ENCODE measurements around the gene DCST2.

Gene DCST2

DNA sequence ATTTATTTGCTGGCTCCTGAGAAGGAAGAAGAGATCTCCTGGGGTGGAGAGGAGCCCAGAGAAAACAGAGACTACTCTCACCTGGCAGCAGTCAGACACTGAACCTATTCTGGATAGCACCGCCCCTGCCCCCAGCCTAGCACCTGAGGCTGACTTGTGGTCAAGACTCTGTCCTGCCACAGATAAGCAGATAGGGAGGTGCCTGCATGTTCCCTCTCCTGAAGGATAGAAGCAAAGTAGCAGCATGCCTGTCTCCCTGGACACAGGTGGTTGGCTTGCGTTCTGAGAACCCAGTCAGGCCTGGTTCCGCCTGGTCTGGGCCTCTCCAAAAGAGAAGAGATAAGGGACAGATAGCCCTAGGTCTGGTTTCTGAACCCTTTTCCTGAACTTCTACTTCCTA, 43.8 kb upstream of the DCST2 start:
- H3K9ac ChIP-seq (ENCODE audit: low read length): no peak overlapping the region
- H3K4me1 ChIP-seq (ENCODE audit: control insufficient read depth, insufficient read depth, low read length): peaks cover 36% of the 10 kb centered on the region
- H3K27ac ChIP-seq (ENCODE audit: low read depth, low read length): no peak overlapping the region
- H3K27me3 ChIP-seq (ENCODE audit: control insufficient read depth, insufficient read depth, low read length): peaks cover 73% of the 10 kb centered on the region
- no peak overlapping the region for H3K4me3 ChIP-seq (ENCODE audit: low read depth, low read length)
- no peaks in the 10 kb centered on the region for H3K36me3 ChIP-seq (ENCODE audit: control insufficient read depth, insufficient read depth, low read length)
- H3K9me3 ChIP-seq (ENCODE audit: control insufficient read depth, insufficient read depth, low read depth, low read length): no peaks in the 10 kb centered on the region

DNA sequence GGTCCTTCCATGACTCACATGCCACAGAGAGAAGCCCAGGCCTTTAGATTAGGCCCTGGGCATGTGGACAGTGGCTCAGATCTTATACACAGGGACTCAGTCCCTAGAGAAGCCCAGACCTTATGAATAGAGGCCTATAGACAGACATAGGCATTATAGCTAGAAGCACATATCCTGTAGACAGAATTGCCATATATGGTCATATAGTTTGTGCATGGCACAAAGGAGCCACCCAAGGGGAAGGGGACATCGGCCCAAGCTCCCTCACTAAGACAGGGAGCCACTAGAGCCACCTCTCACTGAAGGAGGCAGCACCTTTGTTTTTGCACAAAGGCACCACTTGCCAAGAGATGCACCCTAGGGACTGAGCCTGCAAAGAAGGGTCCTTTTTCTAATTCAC, 42.8 kb upstream of the DCST2 start:
- no peaks in the 10 kb centered on the region for H3K9me3 ChIP-seq (ENCODE audit: control insufficient read depth, insufficient read depth, low read depth, low read length)
- no peak overlapping the region for H3K27ac ChIP-seq (ENCODE audit: low read depth, low read length)
- no peak overlapping the region for H3K9ac ChIP-seq (ENCODE audit: low read length)
- no peaks in the 10 kb centered on the region for H3K36me3 ChIP-seq (ENCODE audit: control insufficient read depth, insufficient read depth, low read length)
- H3K4me1 ChIP-seq (ENCODE audit: control insufficient read depth, insufficient read depth, low read length): peaks cover 42% of the 10 kb centered on the region
- no peak overlapping the region for H3K4me3 ChIP-seq (ENCODE audit: low read depth, low read length)
- peaks cover 73% of the 10 kb centered on the region for H3K27me3 ChIP-seq (ENCODE audit: control insufficient read depth, insufficient read depth, low read length)

GRCh38 chr1:155075535-155075934, 42.0 kb upstream of the DCST2 start:
- Histone ChIP-seq H3K4me1 (ENCODE audit: control insufficient read depth, insufficient read depth, low read length) (peaks cover 41% of the 10 kb centered on the region), H3K27ac (ENCODE audit: low read depth, low read length) (no peak overlapping the region), H3K27me3 (ENCODE audit: control insufficient read depth, insufficient read depth, low read length) (peaks cover 70% of the 10 kb centered on the region), H3K9ac (ENCODE audit: low read length) (no peak overlapping the region), H3K9me3 (ENCODE audit: control insufficient read depth, insufficient read depth, low read depth, low read length) (no peaks in the 10 kb centered on the region), H3K36me3 (ENCODE audit: control insufficient read depth, insufficient read depth, low read length) (no peaks in the 10 kb centered on the region), H3K4me3 (ENCODE audit: low read depth, low read length) (no peak overlapping the region)

GRCh38 chr1:155073377-155074242, 40.0 kb upstream of the DCST2 start:
- Histone ChIP-seq H3K9ac (ENCODE audit: low read length) (no peak overlapping the region), H3K4me3 (ENCODE audit: low read depth, low read length) (no peak overlapping the region)

GRCh38 chr1:155072531-155073289, 39.1 kb upstream of the DCST2 start:
- H3K27me3 ChIP-seq (ENCODE audit: control insufficient read depth, insufficient read depth, low read length): peaks cover 45% of the 10 kb centered on the region
- no peak overlapping the region for H3K9ac ChIP-seq (ENCODE audit: low read length)
- H3K4me1 ChIP-seq (ENCODE audit: control insufficient read depth, insufficient read depth, low read length): peaks cover 47% of the 10 kb centered on the region
- no peak overlapping the region for H3K27ac ChIP-seq (ENCODE audit: low read depth, low read length)
- H3K4me3 ChIP-seq (ENCODE audit: low read depth, low read length): no peak overlapping the region
- H3K36me3 ChIP-seq (ENCODE audit: control insufficient read depth, insufficient read depth, low read length): peaks cover 16% of the 10 kb centered on the region
- no peaks in the 10 kb centered on the region for H3K9me3 ChIP-seq (ENCODE audit: control insufficient read depth, insufficient read depth, low read depth, low read length)

More at GRCh38 chr1:155073377-155074242, 40.0 kb upstream of the DCST2 start:
- H3K4me1 ChIP-seq (ENCODE audit: control insufficient read depth, insufficient read depth, low read length): peaks cover 49% of the 10 kb centered on the region
- H3K27me3 ChIP-seq (ENCODE audit: control insufficient read depth, insufficient read depth, low read length): peaks cover 54% of the 10 kb centered on the region
- H3K27ac ChIP-seq (ENCODE audit: low read depth, low read length): no peak overlapping the region
- H3K36me3 ChIP-seq (ENCODE audit: control insufficient read depth, insufficient read depth, low read length): peaks cover 10% of the 10 kb centered on the region
- H3K9me3 ChIP-seq (ENCODE audit: control insufficient read depth, insufficient read depth, low read depth, low read length): no peaks in the 10 kb centered on the region

DNA sequence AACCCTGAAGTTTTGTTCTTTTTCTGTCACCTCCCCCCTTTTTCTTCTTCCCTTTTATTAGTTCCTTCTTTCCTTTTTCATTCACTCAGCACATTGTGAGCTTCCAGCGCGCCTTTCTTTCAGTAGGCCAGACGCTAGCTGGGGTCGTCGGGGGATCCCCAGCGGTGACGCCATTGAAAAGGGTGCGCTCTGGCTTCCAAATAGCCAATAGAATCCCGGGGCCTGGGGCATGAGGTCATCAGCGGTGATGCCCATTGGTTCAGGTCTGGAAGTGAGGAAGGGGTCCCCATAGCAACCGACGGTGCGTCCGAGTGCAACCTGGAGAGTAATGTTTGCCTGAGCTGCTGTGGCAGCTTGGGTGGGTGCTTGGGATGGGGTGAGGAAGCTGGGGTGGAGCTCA, 38.1 kb upstream of the DCST2 start:
- H3K9me3 ChIP-seq (ENCODE audit: control insufficient read depth, insufficient read depth, low read depth, low read length): no peaks in the 10 kb centered on the region
- peak overlapping the region; percentile 81 for H3K4me3 ChIP-seq (ENCODE audit: low read depth, low read length)
- no peak overlapping the region for H3K27ac ChIP-seq (ENCODE audit: low read depth, low read length)
- H3K27me3 ChIP-seq (ENCODE audit: control insufficient read depth, insufficient read depth, low read length): peaks cover 40% of the 10 kb centered on the region
- peaks cover 23% of the 10 kb centered on the region for H3K36me3 ChIP-seq (ENCODE audit: control insufficient read depth, insufficient read depth, low read length)
- peaks cover 47% of the 10 kb centered on the region for H3K4me1 ChIP-seq (ENCODE audit: control insufficient read depth, insufficient read depth, low read length)
- H3K9ac ChIP-seq (ENCODE audit: low read length): peak overlapping the region; percentile 14

GRCh38 chr1:155070721-155071569, 37.4 kb upstream of the DCST2 start:
- Histone ChIP-seq H3K27ac (ENCODE audit: low read depth, low read length) (no peak overlapping the region; the same call in 1 of the 2 replicates), H3K4me3 (ENCODE audit: low read depth, low read length) (peak overlapping the region; percentile 81), H3K9ac (ENCODE audit: low read length) (peak overlapping the region; percentile 18), H3K36me3 (ENCODE audit: control insufficient read depth, insufficient read depth, low read length) (peaks cover 29% of the 10 kb centered on the region), H3K4me1 (ENCODE audit: control insufficient read depth, insufficient read depth, low read length) (peaks cover 47% of the 10 kb centered on the region), H3K27me3 (ENCODE audit: control insufficient read depth, insufficient read depth, low read length) (peaks cover 40% of the 10 kb centered on the region), H3K9me3 (ENCODE audit: control insufficient read depth, insufficient read depth, low read depth, low read length) (no peaks in the 10 kb centered on the region)

GRCh38 chr1:155070158-155070621, 36.6 kb upstream of the DCST2 start:
- H3K9ac ChIP-seq (ENCODE audit: low read length): peak overlapping the region; percentile 18
- H3K9me3 ChIP-seq (ENCODE audit: control insufficient read depth, insufficient read depth, low read depth, low read length): no peaks in the 10 kb centered on the region
- peaks cover 34% of the 10 kb centered on the region for H3K27me3 ChIP-seq (ENCODE audit: control insufficient read depth, insufficient read depth, low read length)
- peaks cover 29% of the 10 kb centered on the region for H3K36me3 ChIP-seq (ENCODE audit: control insufficient read depth, insufficient read depth, low read length)
- no peak overlapping the region for H3K27ac ChIP-seq (ENCODE audit: low read depth, low read length)
- H3K4me3 ChIP-seq (ENCODE audit: low read depth, low read length): peak overlapping the region; percentile 81
- H3K4me1 ChIP-seq (ENCODE audit: control insufficient read depth, insufficient read depth, low read length): peaks cover 48% of the 10 kb centered on the region

- peaks cover 28% of the 10 kb centered on the region for H3K27me3 ChIP-seq (ENCODE audit: control insufficient read depth, insufficient read depth, low read length)
- H3K9me3 ChIP-seq (ENCODE audit: control insufficient read depth, insufficient read depth, low read depth, low read length): no peaks in the 10 kb centered on the region
- H3K4me1 ChIP-seq (ENCODE audit: control insufficient read depth, insufficient read depth, low read length): peaks cover 53% of the 10 kb centered on the region
- H3K4me3 ChIP-seq (ENCODE audit: low read depth, low read length): peak overlapping the region; percentile 81
- H3K27ac ChIP-seq (ENCODE audit: low read depth, low read length): no peak overlapping the region
- peaks cover 29% of the 10 kb centered on the region for H3K36me3 ChIP-seq (ENCODE audit: control insufficient read depth, insufficient read depth, low read length)
- H3K9ac ChIP-seq (ENCODE audit: low read length): no peak overlapping the region
Observed at GRCh38 chr1:155069551-155070157, 36.1 kb upstream of the DCST2 start.

DNA sequence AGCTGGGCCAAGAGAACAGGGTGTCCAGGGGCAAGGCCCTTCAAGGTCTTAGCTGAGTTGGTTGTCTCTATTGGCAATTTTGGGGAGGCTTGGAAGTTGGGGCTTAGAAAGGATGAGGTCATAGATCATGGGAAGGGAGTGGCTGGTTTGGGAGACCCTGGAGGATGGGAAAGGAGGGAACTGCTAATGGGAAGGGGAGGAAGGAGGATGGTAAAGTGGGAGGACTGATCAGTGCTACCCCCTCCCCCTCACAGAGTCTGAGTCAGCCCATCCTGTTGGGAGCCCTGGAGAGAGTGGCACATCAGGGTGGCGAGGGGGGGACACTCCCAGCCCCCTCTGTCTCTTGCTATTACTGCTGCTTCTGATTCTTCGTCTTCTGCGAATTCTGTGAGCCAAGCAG, 35.0 kb upstream of the DCST2 start:
- peaks cover 57% of the 10 kb centered on the region for H3K4me1 ChIP-seq (ENCODE audit: control insufficient read depth, insufficient read depth, low read length)
- H3K4me3 ChIP-seq (ENCODE audit: low read depth, low read length): no peak overlapping the region
- H3K9ac ChIP-seq (ENCODE audit: low read length): no peak overlapping the region
- no peaks in the 10 kb centered on the region for H3K9me3 ChIP-seq (ENCODE audit: control insufficient read depth, insufficient read depth, low read depth, low read length)
- no peak overlapping the region for H3K27ac ChIP-seq (ENCODE audit: low read depth, low read length)
- H3K36me3 ChIP-seq (ENCODE audit: control insufficient read depth, insufficient read depth, low read length): peaks cover 29% of the 10 kb centered on the region
- H3K27me3 ChIP-seq (ENCODE audit: control insufficient read depth, insufficient read depth, low read length): peaks cover 26% of the 10 kb centered on the region
